ENCODE results near the gene DLGAP1.

DNA sequence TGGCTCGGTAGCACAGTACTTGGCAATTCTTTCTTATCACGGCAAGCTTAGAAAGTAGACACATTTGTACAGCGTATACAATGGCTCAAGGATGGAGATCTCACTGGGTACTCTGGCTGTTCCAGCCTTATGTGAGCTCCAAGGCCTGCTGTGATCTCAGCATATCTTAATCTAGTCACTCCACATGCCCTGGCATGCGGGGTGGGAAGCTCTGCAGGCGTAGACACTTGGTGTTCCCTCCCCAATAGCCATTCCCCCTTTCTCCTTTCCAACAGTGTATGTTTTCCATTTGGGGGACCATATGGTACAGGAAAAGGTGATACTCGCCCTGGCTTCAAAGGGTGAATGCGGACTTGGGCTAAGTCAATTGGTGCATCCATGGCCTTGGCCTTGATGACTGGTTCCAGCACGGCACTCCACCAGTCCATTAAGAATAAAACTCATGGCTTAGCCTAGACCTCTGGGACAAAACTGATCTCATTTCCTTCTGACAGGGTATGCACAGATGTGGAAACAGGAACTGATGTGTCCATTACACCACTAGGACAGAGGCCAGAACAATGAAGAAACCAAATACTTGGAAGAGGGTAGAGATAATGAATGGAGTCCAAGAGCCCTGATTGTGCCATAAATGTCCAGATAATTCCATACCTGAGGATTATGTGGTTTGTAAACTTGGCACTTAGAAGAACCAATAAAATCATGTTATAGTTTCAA is 976.7 kb downstream of the DLGAP1 start:
- TF ChIP-seq POLR2A (IDR thresholded peaks at IDR 0.05), result no peak
- TF ChIP-seq, protein P1, sequence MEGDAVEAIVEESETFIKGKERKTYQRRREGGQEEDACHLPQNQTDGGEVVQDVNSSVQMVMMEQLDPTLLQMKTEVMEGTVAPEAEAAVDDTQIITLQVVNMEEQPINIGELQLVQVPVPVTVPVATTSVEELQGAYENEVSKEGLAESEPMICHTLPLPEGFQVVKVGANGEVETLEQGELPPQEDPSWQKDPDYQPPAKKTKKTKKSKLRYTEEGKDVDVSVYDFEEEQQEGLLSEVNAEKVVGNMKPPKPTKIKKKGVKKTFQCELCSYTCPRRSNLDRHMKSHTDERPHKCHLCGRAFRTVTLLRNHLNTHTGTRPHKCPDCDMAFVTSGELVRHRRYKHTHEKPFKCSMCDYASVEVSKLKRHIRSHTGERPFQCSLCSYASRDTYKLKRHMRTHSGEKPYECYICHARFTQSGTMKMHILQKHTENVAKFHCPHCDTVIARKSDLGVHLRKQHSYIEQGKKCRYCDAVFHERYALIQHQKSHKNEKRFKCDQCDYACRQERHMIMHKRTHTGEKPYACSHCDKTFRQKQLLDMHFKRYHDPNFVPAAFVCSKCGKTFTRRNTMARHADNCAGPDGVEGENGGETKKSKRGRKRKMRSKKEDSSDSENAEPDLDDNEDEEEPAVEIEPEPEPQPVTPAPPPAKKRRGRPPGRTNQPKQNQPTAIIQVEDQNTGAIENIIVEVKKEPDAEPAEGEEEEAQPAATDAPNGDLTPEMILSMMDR (IDR thresholded peaks at IDR 0.05 in 4 of 5, conservative IDR thresholded peaks at IDR 0.05 in 1 of 5), result no peak
